ENCODE results near the gene TTC6. TPM values are rescaled to one million over a fixed set of nuclear protein-coding genes. Genes with fewer than 3 reads are reported as not detected.

Gene TTC6
- total and polyA plus RNA-seq, 2 donors (not counting 3 experiments of a cell fraction or from before 2014, with no cell fraction given): 0.75 TPM; not detected in 1

GRCh38 chr14:37599507-37600368 is 4.3 kb downstream of the TTC6 start:
- no peak for FAIRE-seq
- no peak overlapping the region for H2AFZ ChIP-seq (ENCODE audit: low read depth, low read length)

More at GRCh38 chr14:37599507-37600368, 4.3 kb downstream of the TTC6 start:
- ChIA-PET CTCF (no interaction called here), POLR2A (no interaction called here)
- Histone ChIP-seq H3K27ac (ENCODE audit: insufficient read depth, low read depth, low read length) (no peak overlapping the region), H3K36me3 (ENCODE audit: control insufficient read depth in 2 of 2, extremely low read depth in 1 of 2, insufficient read depth in 2 of 2, low read length in 2 of 2) (no peaks in the 10 kb centered on the region), H3K9ac (replicated peaks; ENCODE audit: extremely low read depth, insufficient read depth, low read length) (no peak overlapping the region), H3K27me3 (ENCODE audit: control insufficient read depth in 2 of 2, insufficient read depth in 2 of 2, low read length in 2 of 2) (peaks cover 88 to 93% of the 10 kb centered on the region in 2 experiments), H3K4me2 (ENCODE audit: insufficient read depth, low read length) (peak overlapping the region; percentile 14), H3K4me1 (ENCODE audit: control insufficient read depth, extremely low read depth, insufficient read depth, low read length) (peaks cover 9% of the 10 kb centered on the region), H3K9me1 (replicated peaks; ENCODE audit: control insufficient read depth, extremely low read depth, insufficient read depth, low read length) (no peaks in the 10 kb centered on the region), H4K20me1 (replicated peaks; ENCODE audit: control insufficient read depth, extremely low read depth, insufficient read depth, low read length) (no peaks in the 10 kb centered on the region), H3K4me3 (replicated peaks in 1 of 3; ENCODE audit: insufficient read depth in 1 of 3, low read depth in 1 of 3, low read length in 3 of 3) (no peak overlapping the region), H3K79me2 (ENCODE audit: control insufficient read depth, insufficient read depth, low read length) (no peaks in the 10 kb centered on the region), H3K9me3 (replicated peaks; ENCODE audit: control insufficient read depth, insufficient read depth, low read length) (no peaks in the 10 kb centered on the region)
- dilution Hi-C loops (cut with MboI; ENCODE audit: extremely low pct_ligation_motif_present, low sequenced_read_pairs): no loop called here
- DNase-seq (ENCODE audit: low read depth, low spot score): no peak
- TF ChIP-seq, protein P1, sequence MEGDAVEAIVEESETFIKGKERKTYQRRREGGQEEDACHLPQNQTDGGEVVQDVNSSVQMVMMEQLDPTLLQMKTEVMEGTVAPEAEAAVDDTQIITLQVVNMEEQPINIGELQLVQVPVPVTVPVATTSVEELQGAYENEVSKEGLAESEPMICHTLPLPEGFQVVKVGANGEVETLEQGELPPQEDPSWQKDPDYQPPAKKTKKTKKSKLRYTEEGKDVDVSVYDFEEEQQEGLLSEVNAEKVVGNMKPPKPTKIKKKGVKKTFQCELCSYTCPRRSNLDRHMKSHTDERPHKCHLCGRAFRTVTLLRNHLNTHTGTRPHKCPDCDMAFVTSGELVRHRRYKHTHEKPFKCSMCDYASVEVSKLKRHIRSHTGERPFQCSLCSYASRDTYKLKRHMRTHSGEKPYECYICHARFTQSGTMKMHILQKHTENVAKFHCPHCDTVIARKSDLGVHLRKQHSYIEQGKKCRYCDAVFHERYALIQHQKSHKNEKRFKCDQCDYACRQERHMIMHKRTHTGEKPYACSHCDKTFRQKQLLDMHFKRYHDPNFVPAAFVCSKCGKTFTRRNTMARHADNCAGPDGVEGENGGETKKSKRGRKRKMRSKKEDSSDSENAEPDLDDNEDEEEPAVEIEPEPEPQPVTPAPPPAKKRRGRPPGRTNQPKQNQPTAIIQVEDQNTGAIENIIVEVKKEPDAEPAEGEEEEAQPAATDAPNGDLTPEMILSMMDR (IDR thresholded peaks at IDR 0.05; ENCODE audit: extremely low read depth in 1 of 2, insufficient read depth in 1 of 2, low read depth in 1 of 2, low read length in 2 of 2): no peak
- TF ChIP-seq POLR2AphosphoS5 (IDR thresholded peaks at IDR 0.05; ENCODE audit: insufficient read depth, low read depth, low read length) (no peak), EZH2 (IDR thresholded peaks at IDR 0.05; ENCODE audit: borderline replicate concordance, low read depth, low read length, severe bottlenecking) (peak; percentile 85), POLR2A (IDR thresholded peaks at IDR 0.05; ENCODE audit: low read depth, low read length) (no peak)
- no TSS peak for BruUV-seq (replicated peaks)
- intact Hi-C loops (cut with micrococcal nuclease): loop anchor here (5.0 kb wide), 1 partner anchor 937 kb away; the partner anchor contains the start of gene PAX9
